Parathyroid adenoma (tissue), 2 donors: ENCODE results near the gene SERPINF2.

ENCODE experiments used
- H2AFZ ChIP-seq: fragments of 300-600 bp; sonication (generic); one replicate; pipeline ENCODE4 v1.7.0; 2017; ENCODE audit warnings: antibody characterized with exemption, mild to moderate bottlenecking
- H3K27ac ChIP-seq: fragments of 300-600 bp; sonication (generic); one replicate; pipeline ENCODE4 v1.7.0; 2017
- H3K27me3 ChIP-seq: fragments of 300-600 bp; sonication (generic); one replicate; pipeline ENCODE4 v1.7.0; 2017; ENCODE audit warnings: low read length; ENCODE audit not compliant: control insufficient read depth, insufficient read depth
- H3K36me3 ChIP-seq: fragments of 300-600 bp; sonication (generic); one replicate; pipeline ENCODE4 v1.7.0; 2017; ENCODE audit warnings: low read length; ENCODE audit not compliant: control insufficient read depth, insufficient read depth
- H3K4me1 ChIP-seq: fragments of 300-600 bp; sonication (generic); one replicate; pipeline ENCODE4 v1.7.0; 2017; ENCODE audit warnings: control low read depth
- H3K4me2 ChIP-seq: fragments of 300-600 bp; sonication (generic); one replicate; pipeline ENCODE4 v1.7.0; 2017; ENCODE audit warnings: low read length
- H3K4me3 ChIP-seq: fragments of 300-600 bp; sonication (generic); one replicate; pipeline ENCODE4 v1.7.0; 2017; ENCODE audit warnings: low read depth, low read length
- H3K79me2 ChIP-seq: fragments of 300-600 bp; sonication (generic); one replicate; pipeline ENCODE4 v1.7.0; 2017; ENCODE audit warnings: control low read depth
- H3K9ac ChIP-seq: fragments of 300-600 bp; sonication (generic); one replicate; pipeline ENCODE4 v1.7.0; 2017; ENCODE audit warnings: mild to moderate bottlenecking
- H3K9me3 ChIP-seq: fragments of 300-600 bp; sonication (generic); one replicate; pipeline ENCODE4 v1.7.0; 2017; ENCODE audit warnings: low read length; ENCODE audit not compliant: control insufficient read depth
- CTCF ChIP-seq: fragments of 300-600 bp; sonication (generic); IDR thresholded peaks from one replicate; pipeline ENCODE4 v1.7.0; 2017; ENCODE audit warnings: antibody characterized with exemption, mild to moderate bottlenecking
- donor health status: primary hyperparathyroidism.

The SERPINF2 gene

GRCh38 chr17:1782171-1782567 lies 39.5 kb downstream of the SERPINF2 start:
- H3K27me3 ChIP-seq = no peaks in the 10 kb centered on the region
- H3K4me1 ChIP-seq = no peaks in the 10 kb centered on the region
- no peaks in the 10 kb centered on the region for H3K9me3 ChIP-seq
- TF ChIP-seq CTCF = no peak
- no peak overlapping the region for H3K4me3 ChIP-seq
- H3K36me3 ChIP-seq = no peaks in the 10 kb centered on the region
- no peak overlapping the region for H3K9ac ChIP-seq
- H3K79me2 ChIP-seq = no peaks in the 10 kb centered on the region
- H3K4me2 ChIP-seq = no peak overlapping the region
- H3K27ac ChIP-seq = peak overlapping the region; percentile 57
- no peak overlapping the region for H2AFZ ChIP-seq

- Histone ChIP-seq H2AFZ (peak overlapping the region; percentile 7), H3K36me3 (no peaks in the 10 kb centered on the region), H3K79me2 (no peaks in the 10 kb centered on the region), H3K27me3 (no peaks in the 10 kb centered on the region), H3K4me2 (no peak overlapping the region), H3K27ac (peak overlapping the region; percentile 76), H3K4me3 (no peak overlapping the region), H3K9ac (no peak overlapping the region), H3K9me3 (no peaks in the 10 kb centered on the region), H3K4me1 (no peaks in the 10 kb centered on the region)
- no peak for TF ChIP-seq CTCF
These were observed 40.6 kb downstream of the SERPINF2 start for GRCh38 chr17:1783271-1783670.

GRCh38 chr17:1783834-1784611 lies 41.4 kb downstream of the SERPINF2 start:
- no peaks in the 10 kb centered on the region for H3K36me3 ChIP-seq
- peak overlapping the region; percentile 8 for H3K4me2 ChIP-seq
- no peak overlapping the region for H3K9ac ChIP-seq
- H3K4me1 ChIP-seq = no peaks in the 10 kb centered on the region
- H3K9me3 ChIP-seq = no peaks in the 10 kb centered on the region
- H3K79me2 ChIP-seq = no peaks in the 10 kb centered on the region
- no peak overlapping the region for H3K4me3 ChIP-seq
- peak; percentile 38 for TF ChIP-seq CTCF
- H2AFZ ChIP-seq = peak overlapping the region; percentile 7
- H3K27me3 ChIP-seq = no peaks in the 10 kb centered on the region
- H3K27ac ChIP-seq = peak overlapping the region; percentile 76

- Histone ChIP-seq H3K4me1 (no peaks in the 10 kb centered on the region), H2AFZ (no peak overlapping the region), H3K4me3 (no peak overlapping the region), H3K27me3 (no peaks in the 10 kb centered on the region), H3K27ac (peak overlapping the region; percentile 57), H3K9me3 (no peaks in the 10 kb centered on the region), H3K9ac (no peak overlapping the region), H3K36me3 (no peaks in the 10 kb centered on the region), H3K4me2 (peak overlapping the region; percentile 2), H3K79me2 (no peaks in the 10 kb centered on the region)
- no peak for TF ChIP-seq CTCF
These were observed 43.3 kb downstream of the SERPINF2 start for GRCh38 chr17:1785930-1786329.

GRCh38 chr17:1786708-1787107 lies 44.0 kb downstream of the SERPINF2 start:
- H3K9ac ChIP-seq = no peak overlapping the region
- no peaks in the 10 kb centered on the region for H3K79me2 ChIP-seq
- no peaks in the 10 kb centered on the region for H3K36me3 ChIP-seq
- no peaks in the 10 kb centered on the region for H3K4me1 ChIP-seq
- no peaks in the 10 kb centered on the region for H3K9me3 ChIP-seq
- H2AFZ ChIP-seq = no peak overlapping the region
- H3K27ac ChIP-seq = peak overlapping the region; percentile 57
- no peaks in the 10 kb centered on the region for H3K27me3 ChIP-seq
- TF ChIP-seq CTCF = no peak
- no peak overlapping the region for H3K4me2 ChIP-seq
- H3K4me3 ChIP-seq = no peak overlapping the region
